ENCODE results near the gene ADGRB3.

- TF ChIP-seq CTCF (conservative IDR thresholded peaks at IDR 0.05; ENCODE audit: low read depth, low read length): no peak
- no peak for TF ChIP-seq EZH2phosphoT487 (IDR thresholded peaks at IDR 0.05; ENCODE audit: borderline replicate concordance, low read length)
- TF ChIP-seq EZH2 (IDR thresholded peaks at IDR 0.05; ENCODE audit: low read length, unreplicated experiment): no peak
Observed at GRCh38 chr6:69349771-69350170, 714.7 kb downstream of the ADGRB3 start.
